HG02840 (cell line): ENCODE data around the gene APPL2.

Source experiments
- ATAC-seq: cut with Tn5 transposase; IDR thresholded peaks from one replicate; pipeline ENCODE4 v1.9.1; 2021; ENCODE audit warnings: mild to moderate bottlenecking, moderate library complexity, moderate number of reproducible peaks; ENCODE audit not compliant: unreplicated experiment, low FRiP score

APPL2 gene, protein sequence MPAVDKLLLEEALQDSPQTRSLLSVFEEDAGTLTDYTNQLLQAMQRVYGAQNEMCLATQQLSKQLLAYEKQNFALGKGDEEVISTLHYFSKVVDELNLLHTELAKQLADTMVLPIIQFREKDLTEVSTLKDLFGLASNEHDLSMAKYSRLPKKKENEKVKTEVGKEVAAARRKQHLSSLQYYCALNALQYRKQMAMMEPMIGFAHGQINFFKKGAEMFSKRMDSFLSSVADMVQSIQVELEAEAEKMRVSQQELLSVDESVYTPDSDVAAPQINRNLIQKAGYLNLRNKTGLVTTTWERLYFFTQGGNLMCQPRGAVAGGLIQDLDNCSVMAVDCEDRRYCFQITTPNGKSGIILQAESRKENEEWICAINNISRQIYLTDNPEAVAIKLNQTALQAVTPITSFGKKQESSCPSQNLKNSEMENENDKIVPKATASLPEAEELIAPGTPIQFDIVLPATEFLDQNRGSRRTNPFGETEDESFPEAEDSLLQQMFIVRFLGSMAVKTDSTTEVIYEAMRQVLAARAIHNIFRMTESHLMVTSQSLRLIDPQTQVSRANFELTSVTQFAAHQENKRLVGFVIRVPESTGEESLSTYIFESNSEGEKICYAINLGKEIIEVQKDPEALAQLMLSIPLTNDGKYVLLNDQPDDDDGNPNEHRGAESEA

DNA sequence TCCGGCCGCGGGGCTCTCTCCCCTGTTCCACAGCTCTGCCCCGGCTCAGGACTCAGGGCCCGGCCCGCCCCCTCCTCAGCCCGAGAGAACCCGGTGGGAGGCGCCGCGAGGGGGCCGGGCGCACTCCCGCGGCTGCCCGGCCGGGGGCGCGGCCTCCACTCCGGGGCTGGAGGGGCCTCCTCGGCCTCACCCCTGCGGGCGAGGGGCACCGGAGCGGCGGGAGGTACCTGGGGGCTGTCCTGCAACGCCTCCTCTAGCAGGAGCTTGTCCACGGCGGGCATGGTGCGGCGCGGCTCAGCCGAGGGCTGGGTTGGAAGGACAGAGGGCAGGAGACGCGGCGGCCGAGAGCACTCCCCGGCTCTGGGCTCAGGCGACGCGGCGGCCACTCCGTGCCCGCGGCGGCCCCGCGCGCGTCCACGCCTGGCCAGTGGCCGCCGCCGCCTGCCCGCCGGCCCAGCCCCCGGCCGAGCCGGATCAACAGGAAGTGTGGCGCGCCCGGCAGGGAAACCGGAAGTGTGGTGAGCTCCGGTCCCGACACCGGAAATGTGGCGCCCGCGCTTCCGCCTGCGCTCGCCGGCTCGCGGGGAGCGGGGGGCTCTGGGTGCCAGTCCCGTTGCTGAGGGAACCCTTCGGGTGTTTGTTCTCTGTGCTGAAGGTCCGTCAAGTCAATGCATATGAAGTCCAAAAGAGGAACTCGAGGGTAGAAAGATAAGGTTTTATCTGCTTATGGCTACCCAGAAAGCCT lies at the start of gene APPL2:
Gene APPL2, minus strand, starts transcription at position 443 of the 745 bp plus-strand sequence. Its CDS starts 162 bp downstream, at position 281.
- ATAC-seq = peak; percentile 78

DNA sequence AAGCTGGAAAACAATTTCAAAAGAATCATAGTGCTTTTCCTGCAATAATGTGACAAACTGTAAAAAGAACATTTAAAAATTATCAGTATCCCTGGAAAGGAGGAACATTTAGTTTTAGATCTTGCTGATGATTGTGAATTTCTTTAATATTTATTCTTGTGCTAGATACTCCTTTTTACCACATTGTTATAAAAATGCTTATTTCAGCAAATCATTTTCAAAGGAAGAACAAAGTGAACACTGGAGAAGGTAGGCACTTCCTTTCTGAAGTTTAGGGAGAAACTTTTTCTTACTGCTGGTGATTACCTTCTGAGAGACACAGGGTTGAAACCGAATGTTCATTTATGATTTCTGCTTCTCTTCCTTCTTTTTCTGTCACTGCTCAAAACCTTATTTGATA lies 49.4 kb upstream of the APPL2 start:
- no peak for ATAC-seq

DNA sequence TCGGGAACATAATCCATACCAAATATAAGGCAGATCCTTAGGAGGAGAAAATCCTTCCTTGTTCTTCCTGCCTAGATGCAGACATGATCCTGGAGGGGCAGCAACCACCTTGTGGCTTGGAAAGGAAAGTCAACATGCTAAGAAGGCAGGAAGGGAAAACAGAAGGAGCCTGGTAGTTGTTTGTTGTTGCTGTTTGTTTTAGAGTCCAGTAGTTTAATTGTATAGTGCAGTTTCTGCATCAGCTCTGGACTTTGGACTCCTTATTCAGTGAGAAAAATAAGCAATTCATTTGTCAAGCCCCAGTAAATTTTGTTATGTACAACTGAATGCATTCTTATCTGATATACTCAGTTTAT lies 45.7 kb upstream of the APPL2 start:
- ATAC-seq = no peak

- no peak for ATAC-seq
Measured at GRCh38 chr12:105280966-105281693, 45.2 kb upstream of the APPL2 start.

DNA sequence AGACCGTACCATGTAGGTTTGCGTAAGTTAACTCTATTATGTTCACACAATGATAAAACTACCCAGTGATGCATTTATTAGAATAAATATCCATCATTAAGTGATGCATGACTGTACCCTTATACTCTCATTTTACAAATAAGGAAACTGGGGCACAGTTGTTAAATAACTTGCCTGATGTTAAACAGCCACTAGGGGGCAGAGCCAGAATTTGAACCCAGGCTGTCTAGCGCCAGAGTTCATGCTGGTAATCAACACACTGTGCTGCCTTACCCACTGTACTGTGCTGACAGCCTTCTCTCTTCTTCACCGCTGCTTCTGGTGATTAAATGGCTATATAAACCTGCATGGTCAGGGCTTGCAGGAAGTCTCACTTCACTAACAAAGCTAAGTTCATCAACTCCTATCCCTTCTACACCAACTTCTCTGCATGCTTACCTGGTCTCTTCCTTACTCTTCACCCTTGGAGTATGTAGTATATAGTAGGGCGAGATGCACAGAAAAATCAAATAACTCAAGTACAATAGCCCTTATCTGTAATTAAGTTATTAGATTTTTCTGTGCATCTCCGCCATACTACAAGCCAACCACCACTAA lies 43.6 kb upstream of the APPL2 start:
- ATAC-seq = no peak

- ATAC-seq = no peak
Measured at GRCh38 chr12:105278043-105278697, 42.2 kb upstream of the APPL2 start.

DNA sequence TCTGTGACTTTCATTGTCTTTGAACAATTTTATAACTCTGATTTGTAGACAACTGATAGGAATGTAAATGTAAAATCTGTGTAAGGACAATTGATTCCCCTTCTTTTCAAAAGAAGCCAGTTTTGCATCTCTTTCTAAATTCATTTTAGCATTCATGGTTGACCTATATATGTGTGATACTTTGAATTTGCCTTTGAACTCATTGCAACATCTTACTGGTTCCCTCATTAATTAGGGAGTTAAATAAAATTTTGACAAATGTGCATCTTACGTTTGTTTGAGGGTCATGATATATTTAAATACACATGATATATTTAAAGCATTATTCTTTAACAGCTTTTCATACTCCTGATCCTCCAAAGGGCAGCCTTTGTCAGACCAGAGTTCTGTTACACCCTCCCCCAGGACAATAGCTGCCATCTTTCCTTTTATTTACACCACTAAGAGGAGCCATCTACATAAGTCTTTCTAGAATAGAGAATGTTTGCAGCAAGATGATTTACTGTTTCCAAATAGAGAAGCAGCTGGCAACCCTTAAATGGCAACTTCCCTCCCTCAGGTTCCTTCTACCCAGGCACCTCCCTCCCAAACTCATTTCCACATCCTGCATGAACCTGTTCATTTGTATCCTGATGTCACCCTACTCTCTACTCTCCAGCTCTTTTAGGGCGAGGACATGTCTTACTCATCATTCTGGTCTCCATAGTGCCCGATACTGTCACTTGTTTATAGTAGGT lies 40.2 kb upstream of the APPL2 start:
- ATAC-seq = no peak

- ATAC-seq = no peak
Measured at GRCh38 chr12:105274571-105274970, 38.6 kb upstream of the APPL2 start.

- no peak for ATAC-seq
Measured at GRCh38 chr12:105273601-105274000, 37.6 kb upstream of the APPL2 start.

DNA sequence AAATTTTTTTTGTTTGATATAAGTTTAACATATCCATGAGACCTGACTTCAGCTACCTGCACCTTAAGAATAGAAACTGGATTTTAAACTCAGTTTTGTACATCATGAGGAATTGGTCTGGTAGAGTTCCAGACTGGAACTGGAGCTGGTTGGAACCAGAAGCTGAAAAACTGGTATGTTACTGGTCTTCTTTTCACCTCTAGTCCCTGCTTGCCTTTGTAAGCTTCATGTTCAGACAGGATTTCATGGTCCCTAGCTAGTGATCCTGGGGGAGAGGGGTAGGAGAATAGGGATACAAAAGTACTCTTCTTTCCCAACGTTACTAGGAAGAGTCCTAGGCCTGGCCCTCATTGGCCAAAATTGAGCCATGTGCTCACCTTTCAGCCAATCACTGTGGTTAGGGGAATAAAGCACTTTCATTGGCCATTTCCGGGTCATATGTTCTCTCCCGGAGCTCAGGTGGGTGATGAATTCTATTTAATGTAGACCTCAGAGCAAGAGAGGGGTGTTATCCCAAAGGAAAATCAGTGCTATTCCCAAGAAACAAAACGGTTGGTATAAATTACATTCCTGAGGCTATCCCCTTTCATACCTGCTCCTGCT lies 36.9 kb upstream of the APPL2 start:
- no peak for ATAC-seq

DNA sequence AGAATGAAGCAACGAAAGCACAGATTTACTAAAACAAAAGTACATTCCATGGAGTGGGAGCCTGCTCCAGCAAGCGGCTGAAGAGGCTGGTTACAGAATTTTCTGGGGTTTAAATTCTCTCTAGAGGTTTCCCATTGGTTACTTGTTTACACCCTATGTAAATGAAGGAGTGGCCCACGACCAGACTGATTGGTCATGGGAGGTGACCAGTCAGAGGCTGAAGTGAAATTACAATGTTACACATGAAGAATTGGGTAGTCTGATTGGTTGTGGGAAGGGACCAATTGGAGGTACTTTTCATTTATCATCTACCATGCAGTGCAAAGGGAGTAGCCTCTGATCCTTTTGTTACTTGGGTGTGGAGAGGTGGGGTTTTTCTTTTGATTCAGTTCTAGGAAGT lies 36.2 kb upstream of the APPL2 start:
- ATAC-seq = no peak

GRCh38 chr12:105271364-105271763 lies 35.4 kb upstream of the APPL2 start:
- no peak for ATAC-seq

DNA sequence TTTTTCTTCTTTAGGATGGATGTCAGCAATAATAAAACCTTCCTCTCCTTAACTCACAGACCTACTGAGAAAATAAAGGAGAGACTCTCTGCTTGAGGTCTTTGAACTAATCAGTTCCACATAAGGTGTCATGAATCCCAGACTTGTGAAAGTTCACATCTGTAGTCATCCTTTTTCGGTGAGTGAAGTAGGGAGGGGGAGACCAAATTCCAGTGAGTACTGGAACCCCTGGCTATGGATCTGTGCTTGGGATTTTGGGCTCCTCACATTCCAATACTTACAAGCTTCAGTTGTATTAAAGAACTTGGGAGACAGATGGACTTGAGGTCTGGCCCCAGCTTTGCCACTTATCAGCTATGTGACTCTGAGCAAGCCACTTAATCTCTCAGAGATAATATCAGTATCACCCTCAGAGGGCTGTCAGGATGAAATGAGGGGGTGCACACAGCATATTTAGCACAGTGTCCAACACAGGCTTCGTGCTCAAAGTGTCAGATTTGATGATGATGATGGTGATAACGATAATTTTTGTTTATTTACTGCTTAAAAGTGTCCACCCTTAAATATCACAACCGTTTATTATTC lies 34.8 kb upstream of the APPL2 start:
- no peak for ATAC-seq

DNA sequence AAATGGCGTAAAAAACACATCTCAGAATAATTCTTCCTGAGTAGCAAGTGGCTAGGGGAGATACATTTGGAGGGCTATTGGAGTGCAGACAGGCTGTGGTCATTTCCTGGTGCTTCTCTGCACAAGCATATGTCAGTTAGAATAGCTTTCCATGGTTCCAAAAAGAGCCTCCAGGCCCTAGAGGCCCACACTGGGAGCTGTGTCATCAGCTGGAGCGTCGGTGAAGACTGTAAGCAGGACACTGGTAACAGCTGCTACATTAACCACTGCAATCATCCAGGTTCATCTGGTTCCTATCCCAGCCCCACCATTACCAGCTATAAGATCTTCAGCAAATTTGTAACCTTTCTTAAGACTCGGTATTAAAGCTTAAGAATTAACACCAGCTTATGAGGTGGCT lies 31.7 kb upstream of the APPL2 start:
- no peak for ATAC-seq

DNA sequence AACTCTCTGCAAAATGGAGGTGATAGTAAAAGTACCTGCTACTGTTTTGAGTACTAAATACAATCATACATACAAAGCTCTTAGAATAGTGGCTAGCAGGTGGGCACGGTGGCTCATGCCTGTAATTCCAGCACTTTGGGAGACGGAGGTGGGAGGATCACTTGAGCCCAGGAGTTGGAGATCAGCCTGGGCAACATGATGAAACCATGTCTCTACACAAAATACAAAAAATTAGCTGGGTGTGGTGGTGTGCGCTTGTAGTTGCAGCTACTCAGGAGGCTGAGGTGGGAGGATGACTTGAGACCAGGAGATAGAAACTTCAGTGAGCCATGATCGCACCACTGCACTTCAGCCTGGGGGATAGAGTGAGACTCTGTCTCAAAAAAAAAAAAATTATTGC lies 28.8 kb upstream of the APPL2 start:
- ATAC-seq = no peak

DNA sequence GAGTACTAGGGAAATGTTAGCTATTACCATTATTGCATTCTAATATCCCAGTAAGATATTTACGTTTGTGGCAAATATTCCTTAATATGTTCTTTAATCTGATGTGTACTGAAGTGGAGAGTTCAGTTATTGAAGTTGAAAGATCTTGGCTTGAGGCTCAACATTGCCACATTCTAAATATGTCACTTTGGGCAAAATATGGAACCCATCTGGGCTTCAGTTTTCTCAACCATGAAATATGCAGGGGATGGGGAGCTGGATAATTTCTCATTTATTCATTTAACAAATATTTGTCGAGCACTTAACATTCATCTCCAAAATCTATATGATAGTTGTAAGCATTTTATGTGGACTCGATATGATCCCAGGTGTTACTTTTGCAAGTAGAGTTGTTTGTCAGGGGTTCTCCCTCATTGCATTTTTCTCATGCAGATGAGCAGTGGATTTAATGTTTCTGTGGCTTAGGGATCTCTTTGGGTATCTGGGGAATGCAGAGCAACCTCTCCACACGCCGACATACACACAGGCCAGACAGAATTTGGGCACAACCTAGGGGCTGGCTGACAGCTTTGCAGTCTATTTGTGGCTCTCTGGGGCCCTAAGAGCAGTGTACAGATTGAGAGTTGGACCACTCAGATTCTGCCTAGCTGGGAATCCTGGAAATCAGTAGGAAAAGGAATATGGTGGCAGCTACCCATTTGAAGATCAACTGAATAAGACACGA lies 26.6 kb upstream of the APPL2 start:
- ATAC-seq = no peak

GRCh38 chr12:105261010-105261409 lies 25.0 kb upstream of the APPL2 start:
- ATAC-seq = no peak

DNA sequence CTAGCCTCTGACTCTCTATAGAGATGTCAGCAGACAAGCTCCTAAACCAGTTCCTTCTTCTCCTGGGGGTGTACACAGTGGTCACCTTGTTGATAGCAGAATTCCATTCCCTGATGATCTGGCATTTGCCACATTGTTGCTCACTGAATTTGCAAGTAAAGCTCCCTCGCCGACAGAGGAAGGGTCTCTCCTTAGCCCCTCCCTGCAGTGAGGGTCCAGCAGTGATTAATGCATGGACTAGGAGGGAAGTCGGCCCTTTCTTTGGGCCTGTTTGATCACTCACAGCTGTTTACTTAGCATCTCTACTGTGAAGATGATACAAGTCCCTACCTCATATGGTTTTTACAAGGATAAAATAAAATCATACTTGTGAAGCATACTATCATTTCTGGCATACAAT lies 23.3 kb upstream of the APPL2 start:
- no peak for ATAC-seq
